GM20431 (cell line): ENCODE measurements around the gene ATRNL1.

ENCODE experiments used
- in situ Hi-C: fragments of 300-500 bp; cut with MseI, MboI; formaldehyde crosslinking; loops from one replicate; pipeline ENCODE4 v1.15.0; 2020; ENCODE audit warnings: low sequenced_read_pairs; ENCODE audit not compliant: unreplicated experiment

ATRNL1 gene, protein sequence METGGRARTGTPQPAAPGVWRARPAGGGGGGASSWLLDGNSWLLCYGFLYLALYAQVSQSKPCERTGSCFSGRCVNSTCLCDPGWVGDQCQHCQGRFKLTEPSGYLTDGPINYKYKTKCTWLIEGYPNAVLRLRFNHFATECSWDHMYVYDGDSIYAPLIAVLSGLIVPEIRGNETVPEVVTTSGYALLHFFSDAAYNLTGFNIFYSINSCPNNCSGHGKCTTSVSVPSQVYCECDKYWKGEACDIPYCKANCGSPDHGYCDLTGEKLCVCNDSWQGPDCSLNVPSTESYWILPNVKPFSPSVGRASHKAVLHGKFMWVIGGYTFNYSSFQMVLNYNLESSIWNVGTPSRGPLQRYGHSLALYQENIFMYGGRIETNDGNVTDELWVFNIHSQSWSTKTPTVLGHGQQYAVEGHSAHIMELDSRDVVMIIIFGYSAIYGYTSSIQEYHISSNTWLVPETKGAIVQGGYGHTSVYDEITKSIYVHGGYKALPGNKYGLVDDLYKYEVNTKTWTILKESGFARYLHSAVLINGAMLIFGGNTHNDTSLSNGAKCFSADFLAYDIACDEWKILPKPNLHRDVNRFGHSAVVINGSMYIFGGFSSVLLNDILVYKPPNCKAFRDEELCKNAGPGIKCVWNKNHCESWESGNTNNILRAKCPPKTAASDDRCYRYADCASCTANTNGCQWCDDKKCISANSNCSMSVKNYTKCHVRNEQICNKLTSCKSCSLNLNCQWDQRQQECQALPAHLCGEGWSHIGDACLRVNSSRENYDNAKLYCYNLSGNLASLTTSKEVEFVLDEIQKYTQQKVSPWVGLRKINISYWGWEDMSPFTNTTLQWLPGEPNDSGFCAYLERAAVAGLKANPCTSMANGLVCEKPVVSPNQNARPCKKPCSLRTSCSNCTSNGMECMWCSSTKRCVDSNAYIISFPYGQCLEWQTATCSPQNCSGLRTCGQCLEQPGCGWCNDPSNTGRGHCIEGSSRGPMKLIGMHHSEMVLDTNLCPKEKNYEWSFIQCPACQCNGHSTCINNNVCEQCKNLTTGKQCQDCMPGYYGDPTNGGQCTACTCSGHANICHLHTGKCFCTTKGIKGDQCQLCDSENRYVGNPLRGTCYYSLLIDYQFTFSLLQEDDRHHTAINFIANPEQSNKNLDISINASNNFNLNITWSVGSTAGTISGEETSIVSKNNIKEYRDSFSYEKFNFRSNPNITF (N-terminal part only)

DNA sequence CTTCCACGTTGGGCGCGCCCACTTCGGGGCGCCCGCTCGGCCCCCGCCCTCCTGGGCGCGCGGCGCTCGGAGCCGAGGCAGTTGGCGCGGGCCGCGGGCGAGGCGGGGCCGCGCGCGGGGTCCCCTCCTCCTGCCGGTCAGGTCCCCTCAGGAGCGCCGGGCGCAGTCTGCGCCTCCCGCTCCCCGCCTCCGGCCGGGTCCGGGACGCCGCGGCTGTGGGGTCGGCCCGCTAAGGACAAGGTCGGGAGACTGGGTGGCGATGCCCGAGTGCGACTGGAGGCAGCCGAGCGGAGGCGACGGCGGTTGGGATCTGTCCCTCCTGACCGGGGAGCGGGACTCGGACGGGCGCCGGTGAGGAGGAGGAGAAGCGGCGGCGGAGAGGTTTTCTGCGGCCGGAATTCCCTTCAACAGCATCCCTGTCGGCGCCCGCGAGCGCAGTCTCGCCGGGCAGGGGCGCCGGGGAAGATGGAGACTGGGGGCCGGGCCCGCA lies at the start of gene ATRNL1:
Gene ATRNL1 (plus strand): TSS at position 80 of the 490 bp plus-strand sequence. CDS start 386 bp downstream, at position 466.
- in situ Hi-C loops, result no loop called here

DNA sequence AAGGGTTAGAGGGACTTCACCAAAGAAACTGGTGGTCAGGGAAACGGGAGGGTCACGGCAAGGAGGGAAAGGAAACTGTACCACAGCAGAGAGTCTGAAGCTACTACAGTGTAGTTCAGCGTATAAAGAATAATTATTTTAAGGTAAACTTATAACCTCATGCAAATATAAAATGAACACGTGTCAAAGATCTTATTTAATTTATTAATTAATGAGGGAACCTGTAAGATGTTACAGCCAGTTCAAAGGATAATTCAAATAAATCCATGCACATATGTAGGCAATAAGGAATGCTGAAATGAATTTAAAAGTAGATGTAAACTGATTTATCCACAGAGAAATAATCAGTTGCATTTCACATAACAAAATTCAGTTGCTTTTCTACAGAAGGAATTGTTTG lies 49.4 kb upstream of the ATRNL1 start:
- in situ Hi-C loops, result no loop called here

DNA sequence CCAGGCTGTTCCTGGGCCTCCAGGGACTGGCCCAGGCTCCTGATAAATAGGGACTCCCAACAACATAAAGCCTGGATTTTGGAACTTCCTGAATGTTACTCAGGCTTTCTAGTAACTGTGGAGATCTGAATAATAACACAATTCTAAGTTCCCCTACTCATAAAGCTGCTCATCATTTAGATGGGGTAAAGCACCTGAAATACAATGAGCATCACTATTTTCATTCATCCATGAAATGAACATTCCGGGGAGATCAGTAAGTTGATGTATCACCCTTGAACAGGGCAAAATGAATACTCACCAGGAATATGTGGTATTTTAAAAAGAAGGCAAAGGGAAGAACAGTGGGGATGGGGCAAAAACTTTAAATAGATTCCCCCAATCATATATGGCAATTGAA lies 48.3 kb upstream of the ATRNL1 start:
- in situ Hi-C loops, result no loop called here

DNA sequence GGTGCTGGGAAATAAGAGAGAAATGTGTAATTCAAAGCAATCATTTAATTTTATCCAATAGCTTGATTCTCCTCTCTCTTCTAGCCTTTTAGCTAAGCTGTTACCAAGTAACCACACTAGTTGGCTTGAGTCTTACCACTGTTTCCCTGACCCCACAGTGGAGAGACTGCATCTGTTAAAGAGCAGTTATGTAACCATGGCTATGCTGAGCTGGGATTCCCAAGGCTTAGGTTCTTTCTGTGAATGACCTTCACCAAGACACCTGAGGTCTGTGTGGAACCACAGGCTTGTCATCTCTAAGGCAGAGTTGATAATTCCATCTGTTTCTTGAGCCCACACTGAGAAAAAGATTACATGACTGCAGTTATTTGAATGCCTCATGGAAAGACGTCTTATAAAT lies 47.7 kb upstream of the ATRNL1 start:
- in situ Hi-C loops, result no loop called here

DNA sequence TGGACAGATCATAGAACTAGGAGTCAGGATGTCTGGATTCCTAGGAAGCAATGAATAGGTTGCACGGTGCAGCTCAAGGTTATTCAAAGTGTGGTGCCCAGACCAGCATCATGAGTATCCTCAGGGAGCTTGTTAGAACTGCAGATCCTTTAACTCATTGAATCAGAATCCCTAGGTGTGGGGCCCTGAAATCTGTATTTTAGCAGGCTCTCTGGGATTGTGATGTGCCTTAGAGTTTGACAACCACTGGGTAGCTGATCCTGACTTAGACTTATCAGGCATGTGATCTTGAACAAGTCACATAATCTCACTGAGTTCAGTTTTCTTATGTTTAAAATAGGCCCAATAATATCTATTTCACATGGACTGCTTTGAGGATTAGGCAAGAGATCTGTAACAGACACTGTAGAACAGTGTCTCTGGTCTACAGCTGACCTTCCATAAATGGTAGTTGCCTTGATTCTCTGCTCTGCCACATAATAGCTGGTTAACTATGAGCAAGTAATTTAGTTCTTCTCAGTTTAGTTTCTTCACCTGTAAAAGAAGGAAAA lies 46.4 kb upstream of the ATRNL1 start:
- in situ Hi-C loops, result no loop called here

DNA sequence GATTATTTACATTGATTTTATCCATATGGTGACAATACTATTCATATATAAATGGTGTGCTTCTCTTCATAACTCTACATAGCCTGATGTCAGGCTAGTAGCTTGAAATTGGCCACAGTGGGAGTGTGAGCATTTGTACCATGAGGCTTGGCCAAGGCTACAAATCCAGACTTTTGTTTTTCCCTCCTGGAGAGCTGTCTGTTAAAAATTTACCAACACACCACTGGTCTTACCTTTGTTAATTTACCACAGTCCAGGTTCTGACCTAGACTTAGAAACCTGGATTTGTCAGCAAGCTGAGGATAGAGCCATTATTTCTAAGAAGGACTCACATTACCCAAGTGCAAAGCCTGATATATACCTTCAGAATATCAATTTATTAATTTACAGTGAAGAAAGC lies 45.5 kb upstream of the ATRNL1 start:
- in situ Hi-C loops, result no loop called here

DNA sequence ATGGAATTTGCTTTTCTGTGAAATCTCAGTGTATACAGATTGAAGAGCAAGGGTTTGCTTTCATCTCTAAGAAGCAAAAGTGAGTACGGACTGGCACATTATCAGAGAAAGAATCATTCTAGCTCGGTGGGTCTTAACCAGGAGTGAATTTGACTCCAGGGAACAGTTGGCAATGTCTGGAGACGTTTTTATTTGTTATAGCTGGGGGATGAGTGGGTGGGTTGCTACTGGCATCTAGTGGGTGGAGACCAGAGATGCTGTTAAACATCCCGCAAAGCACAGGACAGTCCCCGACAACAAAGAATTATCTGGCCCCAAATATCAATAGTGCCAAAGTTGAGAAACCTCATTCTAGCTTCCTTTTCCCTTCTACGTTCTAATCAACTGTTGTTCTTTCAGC lies 43.8 kb upstream of the ATRNL1 start:
- in situ Hi-C loops, result no loop called here

DNA sequence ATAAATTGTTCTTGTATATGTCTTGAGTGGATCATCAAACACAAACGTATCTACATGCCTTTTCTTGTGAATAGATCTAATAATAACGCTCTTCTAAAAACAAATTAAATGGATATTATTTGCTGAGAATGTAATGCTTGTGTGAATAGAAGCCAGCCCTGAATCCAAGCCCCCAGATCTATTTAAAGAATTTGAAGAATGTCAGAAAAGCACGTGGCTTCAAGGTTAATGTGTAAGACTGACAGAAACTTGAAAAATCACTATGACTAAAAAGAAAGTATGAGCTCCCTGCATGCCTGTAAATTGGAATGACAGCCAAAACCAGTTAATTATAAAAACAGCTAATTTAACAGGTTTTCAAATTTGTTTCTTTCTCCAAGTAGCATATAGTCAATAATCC lies 43.2 kb upstream of the ATRNL1 start:
- in situ Hi-C loops, result no loop called here

DNA sequence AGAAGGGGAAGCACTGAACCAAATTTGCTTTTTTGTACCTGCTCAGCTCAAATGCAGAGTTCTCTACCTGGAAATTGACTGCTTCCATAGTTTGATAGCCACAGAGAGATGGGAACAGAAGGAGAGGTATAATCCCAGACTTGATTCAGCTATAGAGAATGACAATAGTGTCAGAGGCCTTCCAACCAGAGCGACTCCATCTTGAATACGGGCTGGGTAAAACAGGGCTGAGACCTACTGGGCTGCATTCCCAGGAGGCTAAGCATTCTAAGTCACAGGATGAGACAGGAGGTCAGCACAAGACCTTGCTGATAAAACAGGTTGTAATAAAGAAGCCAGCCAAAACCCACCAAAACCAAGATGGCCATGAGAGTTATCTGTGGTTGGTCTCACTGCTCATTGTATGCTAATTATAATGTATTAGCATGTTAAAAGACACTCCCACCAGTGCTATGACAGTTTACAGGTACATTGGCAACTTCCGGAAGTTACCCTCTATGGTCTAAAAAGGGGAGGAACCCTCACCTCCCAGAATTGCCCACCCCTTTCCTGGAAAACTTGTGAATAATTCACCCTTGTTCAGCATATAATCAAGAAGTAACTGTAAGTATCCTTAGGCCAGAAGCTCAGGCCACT lies 42.7 kb upstream of the ATRNL1 start:
- in situ Hi-C loops, result no loop called here

DNA sequence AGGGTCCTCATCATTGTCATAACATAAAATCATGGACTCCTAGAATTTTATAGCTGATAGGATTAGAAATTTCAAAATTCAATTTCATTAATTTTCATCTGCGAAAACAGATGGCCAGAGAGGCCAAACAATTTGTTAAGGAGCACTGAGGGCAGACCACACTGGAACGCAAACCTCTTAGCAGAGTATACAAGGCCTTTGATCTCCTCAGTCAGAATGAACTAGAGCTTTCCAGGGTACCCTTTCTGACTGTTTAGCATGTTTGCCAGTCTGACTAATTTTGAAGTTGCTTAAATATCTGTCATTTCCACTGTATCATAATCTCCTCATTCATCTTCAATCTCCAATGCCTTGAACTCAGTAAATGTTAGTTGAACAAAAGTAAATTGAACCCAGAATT lies 41.9 kb upstream of the ATRNL1 start:
- in situ Hi-C loops, result no loop called here

DNA sequence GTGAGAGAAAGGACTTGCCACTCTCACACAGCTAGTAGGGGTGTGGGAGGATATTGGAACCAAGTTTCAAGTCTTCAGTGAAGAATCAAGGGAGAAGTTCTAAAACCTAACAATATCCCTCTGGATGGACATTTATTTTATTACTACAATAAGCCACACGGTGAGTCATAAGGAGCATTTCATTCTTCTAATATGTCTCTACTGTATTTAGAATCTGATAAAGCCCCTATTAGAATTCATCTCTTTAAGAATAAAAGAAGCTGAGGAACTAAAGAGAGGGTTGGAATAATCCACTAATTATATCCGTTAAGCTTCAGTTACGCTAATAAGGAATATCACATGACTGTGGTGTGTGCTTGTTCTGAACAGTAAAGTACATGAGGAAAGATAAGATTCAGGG lies 40.9 kb upstream of the ATRNL1 start:
- in situ Hi-C loops, result no loop called here

DNA sequence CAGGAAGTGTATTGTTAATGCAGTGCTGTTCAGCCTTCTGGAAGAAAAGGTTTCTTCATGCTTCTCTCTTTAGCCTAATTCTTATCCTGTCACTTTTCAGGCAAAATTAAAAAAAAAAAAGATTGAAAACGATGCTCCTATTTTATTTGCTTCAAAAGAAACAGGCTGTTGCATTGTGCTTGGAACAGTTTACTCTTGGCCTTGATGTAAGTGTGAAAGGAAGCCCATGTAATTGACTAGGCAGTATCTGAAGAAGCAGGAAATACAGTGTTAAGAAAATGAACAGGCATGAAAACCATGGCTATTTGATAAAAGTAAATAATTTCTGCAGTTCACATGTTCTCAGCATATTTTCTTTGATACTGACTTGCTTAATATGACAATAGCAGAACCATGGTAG lies 40.4 kb upstream of the ATRNL1 start:
- in situ Hi-C loops, result no loop called here

DNA sequence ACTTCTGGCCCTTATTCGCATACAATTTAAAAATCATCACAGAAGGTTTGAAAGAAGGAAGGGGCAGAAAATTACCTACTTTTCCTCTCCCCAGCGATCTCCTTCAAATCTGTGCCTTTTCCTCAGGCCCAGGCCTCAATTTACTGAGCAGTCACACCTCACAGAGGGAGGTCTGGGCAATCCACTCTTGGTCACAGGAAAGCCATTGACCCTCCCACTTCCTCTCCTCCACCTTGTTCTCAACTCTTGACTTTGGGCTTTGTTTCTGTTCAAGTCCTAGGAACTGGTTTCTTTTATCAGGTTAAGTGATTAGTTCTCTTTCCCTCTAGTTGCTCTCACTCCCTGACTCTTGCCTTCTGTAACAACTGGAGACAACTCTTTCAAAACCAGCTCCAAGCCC lies 37.0 kb upstream of the ATRNL1 start:
- in situ Hi-C loops, result no loop called here

DNA sequence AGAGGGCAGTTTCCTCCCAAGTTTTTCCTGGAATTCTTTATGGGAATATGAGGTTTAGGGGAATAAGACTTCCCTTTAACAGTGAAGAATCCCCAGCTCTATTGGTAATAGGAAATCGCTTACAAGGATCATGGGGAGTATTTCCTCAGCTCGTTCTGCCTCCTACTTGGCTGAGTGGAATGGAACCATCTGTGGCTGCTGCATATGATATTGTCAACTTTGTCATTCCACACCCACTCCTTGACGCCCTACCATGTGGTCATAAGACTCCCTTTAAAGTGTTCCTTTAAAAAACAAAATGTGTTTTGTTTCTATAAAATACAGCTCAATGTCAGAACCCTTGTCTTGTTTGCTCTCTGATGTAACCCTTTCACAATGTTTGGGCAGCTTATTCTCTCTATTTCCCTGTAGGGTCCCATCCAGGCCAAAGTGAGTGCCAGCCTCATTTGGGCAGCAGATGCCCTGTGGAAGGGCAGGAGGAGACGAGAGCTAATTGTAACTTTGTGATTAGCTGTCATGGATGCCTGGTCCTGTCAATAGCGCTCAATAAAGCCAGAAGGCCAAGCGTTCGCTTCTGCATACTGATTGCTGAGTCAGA lies 33.8 kb upstream of the ATRNL1 start:
- in situ Hi-C loops, result no loop called here

DNA sequence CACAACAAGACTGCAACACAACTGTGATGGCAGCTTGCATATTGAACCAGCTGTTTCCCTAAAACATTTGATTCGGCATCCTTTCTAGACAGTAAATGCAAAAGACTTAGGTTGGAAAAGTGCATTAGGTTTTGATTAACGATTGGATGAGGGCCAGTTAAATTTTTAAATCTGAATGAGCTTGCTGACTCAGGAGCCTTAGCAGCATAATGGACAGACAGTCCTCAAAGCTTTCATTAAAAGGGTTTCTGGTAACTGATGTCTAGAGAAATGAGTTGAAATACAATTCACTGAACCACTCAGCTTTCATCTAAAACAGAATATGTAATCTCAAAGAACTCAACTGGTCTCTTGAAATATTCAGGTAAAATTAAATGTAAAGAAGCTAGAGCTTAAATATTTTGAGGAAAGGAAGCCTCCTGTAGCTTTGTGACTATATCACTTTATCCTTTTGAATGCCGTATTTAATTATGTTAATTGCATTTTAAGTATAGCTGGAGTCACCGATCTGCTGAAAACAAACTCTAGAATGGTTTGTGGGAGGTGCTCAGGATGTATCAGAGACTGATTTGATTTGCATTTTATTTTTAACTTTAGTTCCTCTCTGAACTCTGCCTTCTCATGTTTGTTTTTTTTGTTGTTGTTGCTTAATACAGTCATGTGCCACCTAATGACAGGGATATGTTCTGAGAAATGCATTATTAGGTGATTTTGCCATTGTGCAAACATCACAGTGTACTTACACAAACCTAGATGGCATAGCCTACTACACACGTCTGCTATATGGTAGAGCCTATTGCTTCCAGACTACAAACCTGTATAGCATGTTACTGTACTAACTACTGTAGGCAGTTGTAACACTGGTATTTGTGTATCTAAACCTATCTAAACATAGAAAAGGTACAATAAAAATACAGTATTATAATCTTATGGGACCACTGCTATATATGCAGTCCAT lies 29.2 kb upstream of the ATRNL1 start:
- in situ Hi-C loops, result no loop called here

DNA sequence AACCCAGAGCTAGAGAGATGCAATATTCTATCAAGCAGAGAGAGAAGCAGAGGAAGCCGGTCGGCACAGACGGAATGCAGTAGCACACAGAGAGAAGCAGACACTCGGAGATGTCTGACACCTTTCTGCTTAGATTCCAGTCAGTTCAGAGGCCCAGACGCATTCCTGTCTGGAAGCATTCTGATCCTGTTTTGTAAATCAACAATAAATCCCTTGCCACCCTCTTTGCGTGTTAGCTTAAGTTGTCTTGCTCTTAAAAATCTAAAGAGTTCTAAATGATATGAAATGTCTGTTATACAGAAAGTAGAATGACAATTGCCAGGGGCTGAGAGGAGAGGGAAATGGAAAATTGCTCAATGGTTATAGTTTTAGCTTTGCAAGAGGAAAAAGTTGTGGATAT lies 27.4 kb upstream of the ATRNL1 start:
- in situ Hi-C loops, result no loop called here

DNA sequence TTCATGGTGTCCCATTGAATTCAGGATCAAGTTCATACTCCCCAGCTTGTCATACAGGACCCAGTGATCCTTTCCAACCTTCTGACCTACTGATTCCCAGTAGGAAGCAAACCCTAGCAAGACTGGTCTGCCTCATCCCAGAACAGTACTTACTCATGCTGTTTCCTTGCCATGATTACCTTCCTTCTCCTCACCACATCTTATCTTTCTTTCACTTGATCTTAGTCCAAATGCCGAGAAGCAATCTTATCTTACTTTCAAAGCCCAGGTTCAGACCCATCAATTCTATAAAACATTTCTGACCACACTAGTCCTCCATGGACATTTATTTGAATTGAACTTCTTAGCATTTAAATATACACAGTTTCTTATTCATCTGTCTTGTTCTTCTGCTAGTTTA lies 26.6 kb upstream of the ATRNL1 start:
- in situ Hi-C loops, result no loop called here

DNA sequence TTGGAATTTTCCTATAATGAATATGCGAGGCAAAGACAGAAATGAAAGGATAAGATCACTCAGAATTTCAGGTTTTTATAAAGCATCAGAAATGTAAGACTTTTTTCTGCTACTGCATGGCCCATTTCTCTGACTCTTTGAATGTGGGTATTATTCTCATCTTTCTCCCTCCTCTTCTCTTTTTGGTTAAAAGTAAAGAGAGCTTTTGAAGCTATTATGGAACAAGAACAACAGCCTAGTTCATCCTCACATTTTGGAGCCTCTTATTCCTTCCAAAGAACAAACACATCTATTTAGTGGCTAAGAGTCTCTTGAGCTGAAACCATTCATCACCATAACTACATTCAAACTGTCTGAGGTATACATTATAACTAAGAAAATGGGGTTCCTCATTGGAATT lies 19.4 kb upstream of the ATRNL1 start:
- in situ Hi-C loops, result no loop called here
